Brain microvascular endothelial cell (primary cell): ENCODE results near the gene UBE2U.

Experiments used
- DNase-seq: peaks from one replicate; pipeline ENCODE4 v3.0.0-alpha.2; 2020
- H3K27ac ChIP-seq: fragments of 250-450 bp; sonication (Bioruptor Pico); 2 replicates; pipeline ENCODE4 v1.5.1; 2020; ENCODE audit warnings: mild to moderate bottlenecking, moderate library complexity
- H3K27me3 ChIP-seq: fragments of 250-450 bp; sonication (Bioruptor Pico); replicated peaks from 2 replicates; pipeline ENCODE4 v1.5.1; 2020; ENCODE audit warnings: mild to moderate bottlenecking
- H3K36me3 ChIP-seq: fragments of 250-450 bp; sonication (Bioruptor Pico); replicated peaks from 2 replicates; pipeline ENCODE4 v1.5.1; 2020; ENCODE audit warnings: mild to moderate bottlenecking
- H3K4me3 ChIP-seq: 2 replicates; pipeline ENCODE4 v1.5.1; 2011; ENCODE audit warnings: low read depth, mild to moderate bottlenecking, control low read depth, low read length, moderate library complexity
- CTCF ChIP-seq: IDR thresholded peaks from 2 replicates; pipeline ENCODE4 v1.5.1; 2011; ENCODE audit warnings: low read depth, mild to moderate bottlenecking, moderate library complexity, low read length, control low read depth, inconsistent platforms; ENCODE audit errors: missing control alignments
- in situ Hi-C: cut with HindIII; loops from 2 replicates; pipeline ENCODE4 v1.10.0; 2017; ENCODE audit warnings: low sequenced_read_pairs, low pct_ligation_motif_present

The UBE2U gene

GRCh38 chr1:64194168-64195080, 9.0 kb upstream of the UBE2U start:
- in situ Hi-C loops, result no loop called here
- no peak for DNase-seq
- TF ChIP-seq CTCF, result no peak
- Histone ChIP-seq H3K27me3 (no peaks in the 10 kb centered on the region), H3K36me3 (no peaks in the 10 kb centered on the region), H3K27ac (no peak overlapping the region), H3K4me3 (no peak overlapping the region)

- in situ Hi-C loops, result no loop called here
- DNase-seq, result no peak
- Histone ChIP-seq H3K27ac (no peak overlapping the region), H3K27me3 (no peaks in the 10 kb centered on the region), H3K36me3 (no peaks in the 10 kb centered on the region), H3K4me3 (no peak overlapping the region)
- no peak for TF ChIP-seq CTCF
Observed at GRCh38 chr1:64195081-64195395, 8.4 kb upstream of the UBE2U start.

- Histone ChIP-seq H3K27ac (no peak overlapping the region), H3K36me3 (no peaks in the 10 kb centered on the region), H3K27me3 (no peaks in the 10 kb centered on the region), H3K4me3 (no peak overlapping the region)
- in situ Hi-C loops, result no loop called here
- DNase-seq, result no peak
- no peak for TF ChIP-seq CTCF
Observed at GRCh38 chr1:64196074-64196870, 7.2 kb upstream of the UBE2U start.

GRCh38 chr1:64197076-64197475, 6.3 kb upstream of the UBE2U start:
- DNase-seq, result no peak
- H3K27me3 ChIP-seq, result no peaks in the 10 kb centered on the region
- no peak overlapping the region for H3K27ac ChIP-seq
- no peak overlapping the region for H3K4me3 ChIP-seq
- H3K36me3 ChIP-seq, result no peaks in the 10 kb centered on the region
- no peak for TF ChIP-seq CTCF
- in situ Hi-C loops, result no loop called here

- H3K27me3 ChIP-seq, result no peaks in the 10 kb centered on the region
- H3K36me3 ChIP-seq, result no peaks in the 10 kb centered on the region
- DNase-seq, result peak; percentile 17
- no peak for TF ChIP-seq CTCF
- in situ Hi-C loops, result no loop called here
- H3K27ac ChIP-seq, result no peak overlapping the region
- no peak overlapping the region for H3K4me3 ChIP-seq
Observed at GRCh38 chr1:64199154-64199553, 4.3 kb upstream of the UBE2U start.
